Brain pericyte (primary cell): ENCODE data around the gene TM2D3.

Experiments
- DNase-seq: peaks from one replicate; pipeline ENCODE4 v3.0.0-alpha.2; 2012; ENCODE audit warnings: low read depth, low spot score

The TM2D3 gene

GRCh38 chr15:101623367-101624304, 28.5 kb downstream of the TM2D3 start:
- no peak for DNase-seq

GRCh38 chr15:101621961-101622360, 30.2 kb downstream of the TM2D3 start:
- DNase-seq, result no peak

- no peak for DNase-seq
Observed at GRCh38 chr15:101620671-101621070, 31.5 kb downstream of the TM2D3 start.

GRCh38 chr15:101619615-101619865, 32.6 kb downstream of the TM2D3 start:
- no peak for DNase-seq

- no peak for DNase-seq
Observed at GRCh38 chr15:101618851-101619614, 33.1 kb downstream of the TM2D3 start.

- DNase-seq, result no peak
Observed at GRCh38 chr15:101618076-101618475, 34.1 kb downstream of the TM2D3 start.

- no peak for DNase-seq
Observed at GRCh38 chr15:101617390-101617965, 34.7 kb downstream of the TM2D3 start.

DNA sequence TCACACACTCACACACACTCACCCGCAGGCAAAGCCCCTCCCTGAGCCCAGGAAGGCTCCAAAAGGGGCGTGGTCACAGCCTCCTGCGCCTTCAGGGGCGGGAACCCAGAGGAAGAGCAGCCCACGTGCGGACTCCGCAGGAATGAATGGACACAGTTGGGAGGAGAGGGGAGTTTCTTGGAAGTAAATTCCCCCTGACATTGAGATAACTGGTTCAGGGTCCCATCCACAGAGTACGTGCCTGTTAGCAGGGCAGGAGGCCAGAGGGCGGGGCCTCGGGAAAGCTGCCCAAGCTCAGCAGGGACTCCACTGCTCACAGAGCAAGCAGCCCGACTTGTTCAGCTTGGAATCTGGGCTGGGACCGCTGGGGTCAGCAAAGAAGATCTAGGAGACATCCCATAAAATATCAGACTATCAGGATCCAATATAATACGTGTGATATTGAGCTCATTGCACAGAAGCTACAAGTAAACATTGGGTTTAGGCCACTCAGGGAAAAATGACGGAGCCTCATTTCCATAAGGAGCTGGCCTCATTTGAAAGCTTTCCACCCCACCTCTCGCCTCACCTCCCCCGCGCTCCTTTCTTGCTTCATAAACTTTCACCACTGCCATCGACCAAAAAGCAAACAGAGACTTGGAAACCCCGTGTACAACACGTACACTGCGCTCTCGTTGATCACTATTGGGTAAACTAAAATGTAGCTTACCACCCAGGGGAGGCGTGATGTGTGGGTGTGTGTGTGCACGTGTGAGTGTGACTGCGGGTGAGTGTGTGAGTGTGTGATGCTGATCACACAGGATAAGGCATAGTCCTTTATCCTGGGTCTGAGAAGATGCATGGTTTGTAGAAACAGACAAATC, 36.0 kb downstream of the TM2D3 start:
- DNase-seq, result no peak

DNA sequence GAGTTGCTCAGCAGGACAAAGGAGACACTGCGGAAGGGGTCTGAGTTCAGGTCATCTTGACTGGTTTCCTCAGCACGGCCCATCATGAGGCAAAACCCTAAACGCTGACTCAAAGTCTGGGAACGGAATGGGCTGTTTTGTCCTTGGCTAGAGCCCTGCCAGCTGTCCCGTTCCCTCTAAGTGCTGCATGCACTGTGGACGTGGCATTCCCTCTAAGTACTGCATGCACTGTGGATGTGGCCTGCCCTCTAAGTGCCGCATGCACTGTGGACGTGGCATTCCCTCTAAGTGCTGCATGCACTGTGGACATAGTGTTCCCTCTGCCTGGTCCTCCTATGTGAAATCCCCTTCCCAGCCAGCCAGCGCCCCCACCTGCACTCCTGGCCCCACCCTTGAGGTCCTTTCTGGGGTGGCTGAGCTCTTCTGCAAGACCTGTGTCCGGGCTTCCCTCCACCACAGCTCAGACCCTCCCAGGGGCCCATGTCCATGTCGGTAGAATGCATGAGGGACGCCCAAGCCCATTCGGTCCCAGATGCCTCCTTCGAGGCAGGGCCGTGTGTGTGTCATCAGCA, 36.7 kb downstream of the TM2D3 start:
- no peak for DNase-seq

- no peak for DNase-seq
Observed at GRCh38 chr15:101614761-101615160, 37.4 kb downstream of the TM2D3 start.

- no peak for DNase-seq
Observed at GRCh38 chr15:101614001-101614585, 38.1 kb downstream of the TM2D3 start.

DNA sequence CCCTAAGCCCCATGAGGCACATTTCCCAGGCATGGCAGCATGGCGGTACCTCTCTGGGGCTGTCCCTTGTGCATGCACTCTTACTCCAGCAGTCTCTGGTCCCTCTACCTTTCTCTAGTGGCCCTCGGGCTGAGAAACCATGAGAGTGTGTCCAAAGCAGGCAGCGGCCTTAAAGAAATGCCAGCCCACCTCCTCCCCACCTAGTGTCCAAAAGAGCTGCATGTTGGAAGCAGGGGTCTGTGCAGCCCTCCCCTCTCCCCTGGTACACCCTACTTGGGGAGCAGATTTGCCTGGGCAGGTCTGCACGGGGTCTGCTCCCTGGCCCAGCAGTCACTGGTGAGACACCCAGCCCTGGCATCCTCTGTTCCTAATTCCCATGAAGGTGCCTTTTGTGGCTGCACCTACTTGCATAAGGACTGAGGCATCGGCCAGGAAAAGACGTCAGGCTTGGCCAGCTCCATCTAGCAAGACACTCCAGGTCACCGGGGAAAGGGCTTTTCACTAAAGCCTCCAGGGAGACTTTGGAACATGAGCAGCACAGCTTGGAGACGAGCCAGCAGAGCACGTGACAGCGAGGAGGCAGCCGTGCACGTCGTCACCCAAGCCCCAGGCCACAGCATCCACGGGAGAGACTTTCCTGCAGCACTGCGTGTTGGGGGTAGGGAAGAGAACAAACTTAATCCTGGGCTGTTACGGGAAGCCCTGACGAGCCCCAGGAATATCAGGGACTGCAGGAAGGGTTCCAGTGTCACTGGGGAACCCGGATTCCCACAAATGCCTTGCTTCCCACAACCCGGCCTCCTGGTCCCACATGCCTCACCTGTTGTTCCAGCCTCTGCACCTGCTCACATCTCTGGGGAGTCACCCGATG, 38.8 kb downstream of the TM2D3 start:
- no peak for DNase-seq

GRCh38 chr15:101612676-101613075, 39.5 kb downstream of the TM2D3 start:
- no peak for DNase-seq

- no peak for DNase-seq
Observed at GRCh38 chr15:101611580-101612299, 40.4 kb downstream of the TM2D3 start.

GRCh38 chr15:101611007-101611406, 41.2 kb downstream of the TM2D3 start:
- DNase-seq, result no peak

DNA sequence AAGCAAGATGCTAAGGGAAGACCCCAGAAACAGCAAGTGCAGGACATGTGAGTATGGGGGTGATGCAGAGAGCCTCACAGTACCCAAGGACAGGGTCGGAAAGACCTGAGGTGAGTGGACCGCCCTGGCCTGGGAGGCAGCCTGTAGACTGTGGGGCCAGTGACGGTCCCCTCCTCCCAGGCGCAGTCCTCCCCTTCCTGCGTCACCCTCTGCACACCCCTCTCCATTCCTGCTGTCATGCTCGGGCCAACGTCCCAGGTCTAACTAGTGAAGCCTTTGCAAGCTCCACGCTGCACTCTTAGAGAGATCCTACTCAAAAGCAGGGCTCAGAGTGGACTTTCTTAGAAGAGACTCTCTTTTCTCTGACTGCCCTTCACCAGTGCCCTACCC, 41.6 kb downstream of the TM2D3 start:
- DNase-seq, result no peak

GRCh38 chr15:101609742-101610610, 42.2 kb downstream of the TM2D3 start:
- no peak for DNase-seq

GRCh38 chr15:101608201-101608600, 44.0 kb downstream of the TM2D3 start:
- no peak for DNase-seq
